GM21367 (cell line): Measurements from ENCODE around the gene STYX.

Source experiments
- ATAC-seq: cut with Tn5 transposase; IDR thresholded peaks from one replicate; pipeline ENCODE4 v1.9.1; 2021; ENCODE audit not compliant: unreplicated experiment

Gene STYX

DNA sequence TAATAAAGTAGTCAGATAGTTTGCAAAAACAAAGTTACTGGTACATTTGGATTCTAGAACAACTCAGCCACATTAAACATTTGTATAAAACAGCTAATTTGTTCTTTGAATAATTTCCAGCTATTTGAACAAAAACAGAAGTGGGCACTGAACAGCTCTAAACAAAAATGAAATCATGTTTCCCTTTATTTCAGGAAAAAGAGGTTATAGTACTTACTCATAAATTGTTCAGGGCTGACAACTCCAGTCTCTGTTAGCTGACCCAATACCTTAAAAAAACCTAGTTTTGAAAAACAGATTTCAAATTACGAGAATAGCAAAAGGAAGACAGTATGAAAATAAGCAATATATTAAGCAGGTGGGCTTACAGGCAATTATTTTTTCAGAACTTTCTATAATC lies 53.2 kb downstream of the STYX start:
- no peak for ATAC-seq

DNA sequence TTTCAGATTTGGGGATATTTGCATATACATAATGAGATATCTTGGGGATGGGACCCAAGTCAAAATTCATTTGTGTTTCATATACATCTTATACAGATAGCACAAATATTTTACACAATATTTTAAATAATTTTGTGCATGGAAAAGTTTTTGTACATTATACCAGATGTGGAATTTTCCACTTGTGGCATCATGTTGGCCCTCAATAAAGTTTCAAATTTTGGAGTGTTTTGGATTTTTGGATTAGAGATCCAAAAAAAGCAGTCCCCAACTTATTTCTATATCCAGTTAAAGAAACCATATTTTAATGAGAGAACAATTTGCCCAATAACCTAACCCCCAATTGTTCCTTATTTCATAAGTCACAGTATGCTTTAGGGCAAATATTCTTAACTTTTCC lies 56.9 kb downstream of the STYX start:
- no peak for ATAC-seq

DNA sequence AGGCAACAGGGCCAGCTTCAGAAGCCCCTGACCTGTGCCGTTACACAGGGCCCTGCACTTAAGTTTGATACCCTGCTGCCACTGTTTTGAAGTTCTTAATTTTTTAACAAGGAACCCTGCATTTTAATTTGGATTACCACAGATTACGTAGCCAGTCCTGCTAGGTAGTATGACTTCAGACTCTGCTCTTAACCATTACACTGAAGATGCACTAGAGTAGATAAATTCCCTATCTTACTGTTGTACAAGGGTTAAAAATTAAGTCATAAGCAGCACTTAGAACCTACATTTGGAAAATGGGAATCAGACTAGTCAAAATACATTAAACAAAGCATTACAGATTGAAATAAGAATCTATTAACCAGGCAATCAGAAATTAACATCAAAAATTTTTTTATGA lies 59.2 kb downstream of the STYX start:
- ATAC-seq = no peak

DNA sequence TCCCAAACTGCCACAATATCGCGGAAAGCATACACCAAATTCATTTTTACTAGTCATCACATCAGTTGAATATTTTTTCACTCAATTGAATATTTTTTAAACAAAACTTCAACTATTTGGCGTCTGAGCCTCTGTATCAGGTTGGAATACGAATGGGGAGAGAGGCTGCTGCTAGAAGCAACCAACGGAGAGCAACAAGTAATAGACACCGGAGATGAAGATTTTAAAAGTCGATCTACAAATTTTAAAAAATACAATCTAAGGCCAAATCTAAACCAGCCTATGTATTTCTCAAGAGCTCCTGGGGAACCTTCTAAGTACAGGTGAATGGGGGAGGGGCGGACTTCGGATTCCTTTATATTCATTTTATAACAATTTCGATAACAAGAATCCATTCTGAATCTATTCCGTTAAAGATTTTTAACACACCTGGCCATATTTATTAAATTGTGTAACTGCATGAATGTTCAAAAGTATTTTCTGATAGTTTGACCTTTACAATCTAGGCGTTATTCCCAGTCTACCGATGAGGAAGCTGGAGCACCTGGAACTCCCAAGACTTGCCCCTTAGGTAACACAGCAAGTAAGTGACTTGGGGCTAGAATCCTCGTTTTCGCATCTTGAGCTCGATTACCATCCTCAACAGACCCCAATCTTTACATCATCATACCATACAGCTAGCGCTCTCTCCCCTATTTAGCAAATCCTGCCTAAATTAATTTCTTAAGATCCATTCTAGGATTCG lies 60.2 kb downstream of the STYX start:
- ATAC-seq = no peak

DNA sequence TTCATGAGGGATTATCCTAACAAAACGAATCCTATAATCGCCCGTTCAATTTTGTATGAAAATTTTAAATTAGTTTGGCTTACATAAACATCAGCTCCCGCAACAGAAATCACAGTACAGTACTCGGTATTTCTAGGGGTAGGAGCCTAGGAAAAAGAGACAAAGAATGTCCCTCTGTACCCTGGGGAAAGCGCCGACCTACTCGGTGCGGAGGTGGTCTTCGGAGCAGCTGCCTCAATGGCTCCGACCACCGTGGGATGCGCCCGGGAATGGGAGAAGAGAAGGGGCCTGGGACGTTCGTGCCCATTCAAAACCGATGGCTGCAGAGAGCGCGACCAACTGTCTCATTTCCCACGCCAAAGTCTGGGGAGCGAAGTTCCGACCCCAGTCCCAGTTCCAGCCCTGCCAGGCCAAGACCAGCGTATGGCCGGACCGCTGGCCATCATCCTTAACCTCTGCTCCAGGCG lies 60.8 kb downstream of the STYX start:
- ATAC-seq = peak; percentile 6

DNA sequence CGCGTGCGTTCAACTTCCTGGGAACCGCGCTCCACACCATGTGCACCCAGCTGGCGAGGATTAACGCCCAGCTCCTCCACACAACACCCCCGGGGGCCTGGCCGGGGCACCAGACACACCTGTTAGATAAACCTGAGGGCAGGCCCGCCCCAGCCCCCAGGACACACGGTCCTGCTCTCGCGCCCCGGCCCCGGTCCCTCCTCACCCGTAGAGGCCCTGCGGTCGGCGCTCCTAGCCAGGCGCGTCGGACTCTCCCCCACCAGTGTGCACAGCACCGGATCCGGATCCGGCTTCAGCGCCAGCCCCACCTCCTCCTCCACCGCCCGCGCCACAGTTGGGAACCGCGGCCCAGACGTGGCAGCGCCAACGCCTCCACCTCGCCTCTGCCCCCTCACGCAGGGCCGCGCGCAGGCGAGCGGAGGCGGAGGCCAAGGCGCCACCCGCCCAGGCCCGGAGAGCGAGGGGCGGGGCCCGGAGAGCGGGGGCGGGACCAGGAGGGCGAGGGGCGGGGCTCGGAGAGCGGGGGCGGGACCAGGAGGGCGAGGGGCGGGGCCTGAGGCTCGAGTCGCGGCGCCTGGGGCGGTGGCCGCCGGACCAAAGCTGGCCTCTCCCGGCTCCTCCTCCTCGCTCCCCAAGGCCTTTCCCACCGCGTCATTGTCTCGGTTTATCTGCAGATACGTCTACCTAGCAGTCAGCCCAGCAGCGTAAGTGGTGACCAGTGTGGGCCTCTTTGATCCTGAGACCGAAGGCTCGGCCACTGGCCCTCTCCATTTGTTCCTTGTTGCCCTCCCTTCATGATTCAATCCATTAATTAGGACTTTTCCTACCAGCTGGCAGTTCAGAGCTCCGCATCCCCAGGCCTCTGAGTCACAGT lies 61.5 kb downstream of the STYX start, which contains the start of gene GNPNAT1:
Gene GNPNAT1, minus strand, starts transcription at position 385 of the 874 bp plus-strand sequence. CDS start 6,957 bp downstream, outside the sequence.
- ATAC-seq = peak; percentile 92

DNA sequence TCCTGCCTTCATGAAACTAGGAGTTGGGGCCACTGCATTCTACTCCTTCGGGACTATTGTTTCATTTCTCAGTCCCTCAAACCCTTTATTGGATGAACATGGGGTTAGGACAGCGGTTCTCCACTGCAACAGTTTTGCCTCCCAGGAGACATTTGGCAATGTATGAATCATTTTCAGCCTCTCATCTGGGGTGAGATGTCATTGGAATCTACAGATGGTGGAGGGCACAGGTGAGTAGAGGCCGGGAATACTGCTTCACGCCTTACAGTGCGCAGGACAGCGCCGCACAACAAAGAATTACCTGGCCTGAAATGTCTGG lies 62.1 kb downstream of the STYX start:
- ATAC-seq = no peak

DNA sequence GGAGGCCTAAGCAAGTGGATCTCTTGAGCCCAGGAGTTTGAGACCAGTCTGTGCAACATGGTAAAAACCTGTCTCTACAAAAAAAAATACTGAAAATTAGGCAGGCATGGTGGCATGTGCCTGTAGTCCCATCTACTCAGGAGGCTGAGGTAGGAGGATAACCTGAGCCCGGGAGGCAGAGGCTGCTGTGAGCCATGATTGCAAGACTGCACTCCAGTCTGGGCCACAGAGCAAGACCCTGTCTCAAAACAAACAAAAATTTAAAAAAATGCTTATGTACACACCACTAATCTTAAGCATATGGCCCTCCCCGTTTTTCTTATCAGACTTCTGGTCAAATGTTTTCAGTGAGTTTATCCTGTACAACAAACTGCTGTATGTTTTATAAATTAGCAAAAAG lies 63.1 kb downstream of the STYX start:
- no peak for ATAC-seq

DNA sequence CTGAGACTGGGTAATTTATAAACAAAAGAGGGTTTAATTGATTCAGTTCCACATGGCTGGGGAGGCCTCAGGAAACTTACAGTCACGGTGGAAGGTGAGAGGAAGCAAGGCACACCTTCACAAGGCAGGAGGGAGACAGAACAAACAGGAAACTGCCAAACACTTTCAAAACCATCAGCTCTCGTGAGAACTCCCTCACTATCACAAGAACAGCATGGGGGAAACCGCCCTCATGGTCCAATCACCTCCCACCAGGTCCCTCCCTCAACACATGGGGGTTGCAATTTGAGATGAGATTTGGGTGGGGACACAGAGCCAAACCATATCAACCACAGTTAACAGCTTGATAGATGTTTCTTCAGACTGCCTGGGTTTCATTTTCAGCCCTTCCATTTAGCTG lies 67.7 kb downstream of the STYX start:
- ATAC-seq = no peak

DNA sequence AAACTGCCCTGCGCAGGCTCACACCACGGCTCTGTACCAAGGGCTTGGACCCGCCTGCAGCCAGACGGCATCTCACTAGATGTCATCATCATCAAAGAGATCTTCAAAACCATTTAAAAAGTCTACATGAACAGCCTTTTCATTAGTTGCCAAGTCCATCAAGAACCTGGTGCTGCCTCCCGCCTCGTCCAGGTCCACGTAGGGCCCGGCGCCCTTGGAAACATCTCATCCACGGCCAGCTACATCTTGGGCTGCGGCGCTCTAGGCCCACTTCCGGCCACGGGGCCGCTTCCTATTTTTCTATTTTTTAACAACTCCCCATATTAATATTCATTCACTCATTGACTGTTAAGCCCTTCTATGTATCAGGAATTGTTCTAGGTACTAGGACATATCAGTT lies 68.9 kb downstream of the STYX start:
- no peak for ATAC-seq

DNA sequence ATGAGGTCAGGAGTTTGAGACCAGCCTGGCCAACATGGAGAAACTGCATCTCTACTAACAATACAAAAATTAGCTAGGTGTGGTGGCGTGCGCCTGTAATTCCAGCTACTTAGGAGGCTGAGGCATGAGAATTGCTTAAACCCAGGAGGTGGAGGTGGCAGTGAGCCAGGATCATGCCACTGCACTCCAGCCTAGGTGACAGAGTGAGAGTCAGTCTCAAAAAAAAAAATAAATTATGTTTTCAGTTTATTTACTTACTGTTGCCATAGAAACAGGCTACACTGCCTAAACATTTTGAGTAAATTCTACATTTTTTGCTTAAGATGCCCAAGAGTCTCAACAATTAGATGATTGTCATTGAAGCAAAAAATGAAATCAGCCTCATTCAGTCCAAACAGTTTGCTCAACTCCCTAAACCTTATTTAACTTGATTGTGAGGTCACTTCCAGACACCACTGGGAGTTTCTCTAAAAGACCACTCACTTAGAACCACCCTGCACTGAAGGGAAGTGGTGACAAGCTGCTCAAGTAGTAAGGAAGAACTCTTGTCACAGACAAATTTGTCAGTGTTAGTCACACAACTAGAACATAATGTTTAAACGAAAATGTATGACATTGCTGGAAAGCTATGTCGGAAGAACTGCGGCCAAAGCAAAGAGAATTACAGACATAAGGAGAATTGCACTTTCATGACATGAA lies 71.2 kb downstream of the STYX start:
- no peak for ATAC-seq

DNA sequence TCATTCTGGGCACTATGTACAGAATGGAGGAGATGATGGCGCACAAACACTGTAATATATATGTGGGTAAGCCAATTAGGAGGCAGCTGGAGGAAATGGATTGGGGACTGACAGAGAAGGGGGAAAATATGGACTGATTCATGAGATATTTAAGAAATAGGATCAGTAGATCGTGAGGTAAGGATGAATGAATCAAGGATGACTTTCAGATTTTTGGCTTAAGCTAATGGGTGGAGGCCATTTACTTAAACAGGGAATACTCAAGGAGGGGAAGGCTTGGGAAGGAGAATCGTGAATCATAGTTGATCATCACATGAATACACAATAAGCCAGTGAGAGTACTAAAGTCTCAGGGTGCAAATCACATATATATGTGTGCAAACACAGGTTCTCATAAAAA lies 72.6 kb downstream of the STYX start:
- ATAC-seq = no peak

DNA sequence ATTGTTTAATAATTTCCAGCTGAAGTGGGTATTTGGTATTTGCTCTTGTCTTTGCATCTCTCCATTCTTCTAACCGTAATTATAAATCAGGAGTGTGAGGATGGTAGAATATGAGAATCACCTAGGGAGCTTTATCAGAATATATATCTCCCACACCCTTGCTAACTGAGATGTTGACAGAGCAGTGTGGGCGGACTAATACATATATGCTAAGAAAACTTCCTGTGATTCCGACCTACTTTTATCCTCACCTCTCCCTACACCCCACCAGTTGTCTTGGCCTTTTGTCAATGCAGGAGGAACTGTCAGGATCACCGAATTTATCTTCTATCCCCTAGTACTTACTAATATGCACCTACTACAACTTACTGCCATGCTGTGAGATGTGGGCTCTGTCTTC lies 76.1 kb downstream of the STYX start:
- no peak for ATAC-seq

DNA sequence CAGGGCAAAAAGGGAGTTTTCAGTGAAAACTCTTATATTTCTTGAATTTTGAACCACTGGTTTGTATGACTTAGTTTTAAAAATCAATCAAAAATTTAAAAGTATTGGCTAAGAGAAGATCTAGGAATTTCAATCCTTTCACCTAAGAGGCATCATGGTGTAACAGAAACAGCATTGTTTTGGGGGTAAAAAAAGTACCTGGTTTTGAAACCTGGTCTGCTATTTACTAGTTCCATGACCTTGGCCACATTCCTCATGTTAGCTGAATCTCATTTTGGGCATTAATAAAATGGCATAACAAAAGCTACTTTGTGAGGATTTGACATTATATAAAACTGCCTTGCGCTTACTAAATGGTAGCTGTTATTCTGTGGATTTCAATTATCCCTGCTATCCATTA lies 78.1 kb downstream of the STYX start:
- ATAC-seq = no peak

DNA sequence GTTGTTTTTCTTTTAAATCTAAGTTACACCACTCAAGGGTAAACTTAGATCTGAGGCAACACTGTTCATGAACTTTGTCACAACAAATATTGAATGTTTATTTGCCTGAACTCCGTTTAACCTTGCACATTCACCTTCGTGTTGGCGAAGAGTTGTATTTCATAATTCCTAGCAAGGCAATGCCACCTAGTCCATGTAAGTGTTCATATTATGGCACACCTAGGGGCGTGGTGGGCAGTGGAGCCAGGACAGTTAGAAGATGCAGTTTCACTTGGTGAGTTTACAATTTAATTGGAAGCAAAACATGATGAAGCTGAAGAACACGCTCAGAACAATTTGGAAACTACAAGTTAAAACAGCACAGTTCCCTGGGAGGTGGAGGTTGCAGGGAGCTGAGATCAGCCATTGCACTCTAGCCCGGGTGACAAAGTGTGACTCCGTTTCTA lies 91.9 kb downstream of the STYX start:
- no peak for ATAC-seq

DNA sequence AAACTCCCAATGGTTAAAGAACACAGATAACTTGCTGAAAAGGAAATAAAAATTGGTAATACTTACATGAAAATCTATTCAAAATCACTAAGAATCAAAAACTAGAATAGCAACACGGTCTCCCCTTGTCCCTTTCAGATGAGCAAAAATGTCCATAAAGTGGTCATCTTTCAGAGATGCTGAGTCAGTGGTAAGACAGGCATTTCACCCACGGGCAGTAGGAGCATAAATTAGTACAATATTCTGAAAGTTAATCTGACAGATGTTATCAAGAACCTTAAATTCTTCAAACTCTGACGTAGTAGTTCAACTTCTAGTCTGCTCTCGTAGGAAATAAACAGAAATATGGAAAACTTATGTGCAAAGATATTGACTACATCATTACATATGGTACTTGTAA lies 94.5 kb downstream of the STYX start:
- no peak for ATAC-seq
